ENCODE data around the gene CLSTN1. TPM values are rescaled to one million over a fixed set of nuclear protein-coding genes. Genes with fewer than 3 reads are reported as not detected.

CLSTN1 gene
- total RNA-seq, 1 experiment from 2014 or later, result 143 TPM

DNA sequence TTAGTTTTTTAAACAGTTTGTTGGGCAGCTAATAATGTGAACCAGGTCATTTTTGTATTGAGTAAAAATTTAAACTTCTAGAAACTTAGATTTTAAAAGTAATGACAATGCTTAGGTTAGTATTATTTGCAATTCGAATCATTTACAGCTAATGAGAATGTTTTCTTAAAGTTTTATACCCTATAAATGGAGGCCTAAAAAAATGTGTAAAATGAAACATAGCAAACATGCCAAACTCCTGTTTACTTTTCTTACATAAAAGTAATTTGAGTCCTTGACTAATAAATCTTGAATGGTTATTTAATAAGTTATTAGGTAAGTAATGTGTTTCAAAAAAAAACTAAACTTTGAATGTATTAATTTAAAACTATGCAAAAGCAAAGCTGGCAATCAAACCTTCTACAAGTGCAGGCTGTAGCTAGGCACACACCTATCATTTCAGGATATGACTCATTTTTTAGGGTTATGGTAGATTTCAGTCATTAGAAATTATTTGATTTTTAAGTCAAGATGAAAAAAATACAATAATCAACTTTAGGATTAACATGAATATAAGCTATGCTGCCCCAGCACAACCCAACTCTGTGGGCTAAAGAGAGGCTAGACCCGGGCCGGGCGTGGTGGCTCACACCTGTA, 41.5 kb downstream of the CLSTN1 start:
- H3K4me3 ChIP-seq (ENCODE audit: low read depth in 2 of 2, low read length in 2 of 2), result no peak overlapping the region
- TF ChIP-seq, protein P1, sequence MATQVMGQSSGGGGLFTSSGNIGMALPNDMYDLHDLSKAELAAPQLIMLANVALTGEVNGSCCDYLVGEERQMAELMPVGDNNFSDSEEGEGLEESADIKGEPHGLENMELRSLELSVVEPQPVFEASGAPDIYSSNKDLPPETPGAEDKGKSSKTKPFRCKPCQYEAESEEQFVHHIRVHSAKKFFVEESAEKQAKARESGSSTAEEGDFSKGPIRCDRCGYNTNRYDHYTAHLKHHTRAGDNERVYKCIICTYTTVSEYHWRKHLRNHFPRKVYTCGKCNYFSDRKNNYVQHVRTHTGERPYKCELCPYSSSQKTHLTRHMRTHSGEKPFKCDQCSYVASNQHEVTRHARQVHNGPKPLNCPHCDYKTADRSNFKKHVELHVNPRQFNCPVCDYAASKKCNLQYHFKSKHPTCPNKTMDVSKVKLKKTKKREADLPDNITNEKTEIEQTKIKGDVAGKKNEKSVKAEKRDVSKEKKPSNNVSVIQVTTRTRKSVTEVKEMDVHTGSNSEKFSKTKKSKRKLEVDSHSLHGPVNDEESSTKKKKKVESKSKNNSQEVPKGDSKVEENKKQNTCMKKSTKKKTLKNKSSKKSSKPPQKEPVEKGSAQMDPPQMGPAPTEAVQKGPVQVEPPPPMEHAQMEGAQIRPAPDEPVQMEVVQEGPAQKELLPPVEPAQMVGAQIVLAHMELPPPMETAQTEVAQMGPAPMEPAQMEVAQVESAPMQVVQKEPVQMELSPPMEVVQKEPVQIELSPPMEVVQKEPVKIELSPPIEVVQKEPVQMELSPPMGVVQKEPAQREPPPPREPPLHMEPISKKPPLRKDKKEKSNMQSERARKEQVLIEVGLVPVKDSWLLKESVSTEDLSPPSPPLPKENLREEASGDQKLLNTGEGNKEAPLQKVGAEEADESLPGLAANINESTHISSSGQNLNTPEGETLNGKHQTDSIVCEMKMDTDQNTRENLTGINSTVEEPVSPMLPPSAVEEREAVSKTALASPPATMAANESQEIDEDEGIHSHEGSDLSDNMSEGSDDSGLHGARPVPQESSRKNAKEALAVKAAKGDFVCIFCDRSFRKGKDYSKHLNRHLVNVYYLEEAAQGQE (IDR thresholded peaks at IDR 0.05; ENCODE audit: insufficient read depth in 1 of 2, low read depth in 2 of 2, low read length in 1 of 2), result no peak
- TF ChIP-seq, protein P2, sequence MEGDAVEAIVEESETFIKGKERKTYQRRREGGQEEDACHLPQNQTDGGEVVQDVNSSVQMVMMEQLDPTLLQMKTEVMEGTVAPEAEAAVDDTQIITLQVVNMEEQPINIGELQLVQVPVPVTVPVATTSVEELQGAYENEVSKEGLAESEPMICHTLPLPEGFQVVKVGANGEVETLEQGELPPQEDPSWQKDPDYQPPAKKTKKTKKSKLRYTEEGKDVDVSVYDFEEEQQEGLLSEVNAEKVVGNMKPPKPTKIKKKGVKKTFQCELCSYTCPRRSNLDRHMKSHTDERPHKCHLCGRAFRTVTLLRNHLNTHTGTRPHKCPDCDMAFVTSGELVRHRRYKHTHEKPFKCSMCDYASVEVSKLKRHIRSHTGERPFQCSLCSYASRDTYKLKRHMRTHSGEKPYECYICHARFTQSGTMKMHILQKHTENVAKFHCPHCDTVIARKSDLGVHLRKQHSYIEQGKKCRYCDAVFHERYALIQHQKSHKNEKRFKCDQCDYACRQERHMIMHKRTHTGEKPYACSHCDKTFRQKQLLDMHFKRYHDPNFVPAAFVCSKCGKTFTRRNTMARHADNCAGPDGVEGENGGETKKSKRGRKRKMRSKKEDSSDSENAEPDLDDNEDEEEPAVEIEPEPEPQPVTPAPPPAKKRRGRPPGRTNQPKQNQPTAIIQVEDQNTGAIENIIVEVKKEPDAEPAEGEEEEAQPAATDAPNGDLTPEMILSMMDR (IDR thresholded peaks at IDR 0.05), result no peak
- TF ChIP-seq POLR2AphosphoS5 (IDR thresholded peaks at IDR 0.05; ENCODE audit: low read depth, low read length), result no peak
- TF ChIP-seq TCF7L2 (IDR thresholded peaks at IDR 0.05; ENCODE audit: low read depth, low read length), result no peak
- TF ChIP-seq SIN3A (IDR thresholded peaks at IDR 0.05; ENCODE audit: borderline replicate concordance, insufficient read depth, low read depth, low read length), result no peak
- ChIA-PET CTCF (interaction anchor here (0.5 to 1.5 kb wide), 2 partner anchors 86 to 108 kb away, joined by 7 read pairs; no protein-coding TSS in a partner anchor), POLR2A (interaction anchor here (0.6 kb wide), 1 partner anchor 676 kb away, joined by 5 read pairs; no protein-coding TSS in a partner anchor)
- no peak for ATAC-seq
- H3K36me3 ChIP-seq (ENCODE audit: control insufficient read depth, insufficient read depth, low read length), result no peaks in the 10 kb centered on the region
- H3K27me3 ChIP-seq (ENCODE audit: control insufficient read depth, insufficient read depth, low read length), result no peaks in the 10 kb centered on the region
- in situ Hi-C loops (cut with HindIII; ENCODE audit: low pct_unique_long_range_greater_than_20kb, low sequenced_read_pairs), result no loop called here
- no peaks in the 10 kb centered on the region for H3K9me3 ChIP-seq (ENCODE audit: control insufficient read depth, insufficient read depth, low read depth, low read length)
- H3K4me1 ChIP-seq (ENCODE audit: control insufficient read depth, insufficient read depth, low read length), result no peaks in the 10 kb centered on the region
- BruUV-seq (replicated peaks), result no TSS peak
- no peak overlapping the region for H3K27ac ChIP-seq (ENCODE audit: low read length)
- intact Hi-C loops (cut with micrococcal nuclease; ENCODE audit: unreplicated experiment), result no loop called here
- no peak for DNase-seq (ENCODE audit: low read depth, low spot score)

DNA sequence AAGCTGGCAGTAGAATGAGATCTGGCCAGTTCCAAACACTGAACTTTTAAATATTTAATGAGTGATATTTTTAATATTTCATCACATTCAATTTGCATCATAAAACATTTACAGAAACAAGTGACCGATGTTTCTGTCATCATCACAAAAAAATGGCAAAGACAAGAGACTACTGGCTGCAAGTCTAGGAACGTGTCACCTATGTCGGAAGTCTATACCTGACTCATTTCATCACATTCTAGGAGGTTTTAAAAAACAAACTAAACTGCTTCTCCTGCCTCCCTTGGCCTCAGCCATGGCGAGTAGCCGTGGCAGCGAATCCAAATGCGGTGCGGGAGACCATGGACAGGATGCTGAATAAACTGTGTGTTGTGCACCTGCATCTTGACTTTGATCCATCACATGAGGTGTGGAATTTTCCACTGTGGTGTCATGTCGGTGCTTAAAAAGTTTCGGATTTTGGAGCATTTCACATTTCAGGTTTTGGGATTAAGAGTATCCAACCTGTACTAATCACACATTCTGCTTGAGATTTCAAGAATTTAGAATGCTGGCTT, 43.1 kb downstream of the CLSTN1 start:
- H3K4me3 ChIP-seq (ENCODE audit: low read depth in 2 of 2, low read length in 2 of 2), result no peak overlapping the region
- POLR2A ChIA-PET, result no interaction called here
- no peaks in the 10 kb centered on the region for H3K9me3 ChIP-seq (ENCODE audit: control insufficient read depth, insufficient read depth, low read depth, low read length)
- CTCF ChIA-PET, result interaction anchor here (1.5 kb wide), 1 partner anchor 88 kb away, joined by 7 read pairs; no protein-coding TSS in a partner anchor
- TF ChIP-seq POLR2AphosphoS5 (IDR thresholded peaks at IDR 0.05; ENCODE audit: low read depth, low read length), result no peak
- in situ Hi-C loops (cut with HindIII; ENCODE audit: low pct_unique_long_range_greater_than_20kb, low sequenced_read_pairs) (no loop called here), intact Hi-C loops (cut with micrococcal nuclease; ENCODE audit: unreplicated experiment) (no loop called here)
- no peaks in the 10 kb centered on the region for H3K27me3 ChIP-seq (ENCODE audit: control insufficient read depth, insufficient read depth, low read length)
- H3K36me3 ChIP-seq (ENCODE audit: control insufficient read depth, insufficient read depth, low read length), result no peaks in the 10 kb centered on the region
- no TSS peak for BruUV-seq (replicated peaks)
- no peaks in the 10 kb centered on the region for H3K4me1 ChIP-seq (ENCODE audit: control insufficient read depth, insufficient read depth, low read length)
- DNase-seq (ENCODE audit: low read depth, low spot score), result no peak
- H3K27ac ChIP-seq (ENCODE audit: low read length), result no peak overlapping the region
- no peak for ATAC-seq

DNA sequence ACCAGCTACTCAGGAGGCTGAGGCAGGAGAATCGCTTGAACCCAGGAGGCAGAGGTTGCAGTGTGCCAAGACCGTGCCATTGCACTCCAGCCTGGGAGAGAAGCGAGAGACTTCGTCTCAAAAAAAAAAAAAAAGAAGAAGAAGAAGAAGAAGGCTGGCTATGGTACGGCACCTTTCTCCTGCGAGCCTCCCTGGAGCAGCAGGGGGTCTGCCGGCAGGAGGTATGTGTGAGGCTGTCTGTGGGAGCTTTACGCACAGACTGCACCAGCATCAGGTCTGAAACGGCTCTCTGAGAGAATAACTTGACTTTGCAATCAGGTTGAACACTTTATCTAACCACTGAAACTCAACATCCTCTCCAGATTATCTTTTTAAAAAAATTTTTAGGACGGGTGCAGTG, 44.9 kb downstream of the CLSTN1 start:
- in situ Hi-C loops (cut with HindIII; ENCODE audit: low pct_unique_long_range_greater_than_20kb, low sequenced_read_pairs), result no loop called here
- POLR2A ChIA-PET, result no interaction called here
- H3K4me3 ChIP-seq (ENCODE audit: low read depth in 2 of 2, low read length in 2 of 2), result no peak overlapping the region
- no TSS peak for BruUV-seq (replicated peaks)
- no peak overlapping the region for H3K27ac ChIP-seq (ENCODE audit: low read length)
- H3K9me3 ChIP-seq (ENCODE audit: control insufficient read depth, insufficient read depth, low read depth, low read length), result no peaks in the 10 kb centered on the region
- H3K36me3 ChIP-seq (ENCODE audit: control insufficient read depth, insufficient read depth, low read length), result no peaks in the 10 kb centered on the region
- no peaks in the 10 kb centered on the region for H3K27me3 ChIP-seq (ENCODE audit: control insufficient read depth, insufficient read depth, low read length)
- CTCF ChIA-PET, result no interaction called here
- no peak for ATAC-seq
- TF ChIP-seq TCF7L2 (IDR thresholded peaks at IDR 0.05; ENCODE audit: low read depth, low read length), result no peak
- intact Hi-C loops (cut with micrococcal nuclease; ENCODE audit: unreplicated experiment), result no loop called here
- H3K4me1 ChIP-seq (ENCODE audit: control insufficient read depth, insufficient read depth, low read length), result no peaks in the 10 kb centered on the region
- DNase-seq (ENCODE audit: low read depth, low spot score), result no peak
